ENCODE measurements around the gene MAOB. TPM values are rescaled to one million over a fixed set of nuclear protein-coding genes. Genes with fewer than 3 reads are reported as not detected.
"Not testable (repeated sequence)": the region's sequence is repeated elsewhere in the genome, so short reads cannot be mapped to it uniquely, and the experiment has no call there.

MAOB gene
- total RNA-seq, 1 experiment from 2014 or later: not detected

DNA sequence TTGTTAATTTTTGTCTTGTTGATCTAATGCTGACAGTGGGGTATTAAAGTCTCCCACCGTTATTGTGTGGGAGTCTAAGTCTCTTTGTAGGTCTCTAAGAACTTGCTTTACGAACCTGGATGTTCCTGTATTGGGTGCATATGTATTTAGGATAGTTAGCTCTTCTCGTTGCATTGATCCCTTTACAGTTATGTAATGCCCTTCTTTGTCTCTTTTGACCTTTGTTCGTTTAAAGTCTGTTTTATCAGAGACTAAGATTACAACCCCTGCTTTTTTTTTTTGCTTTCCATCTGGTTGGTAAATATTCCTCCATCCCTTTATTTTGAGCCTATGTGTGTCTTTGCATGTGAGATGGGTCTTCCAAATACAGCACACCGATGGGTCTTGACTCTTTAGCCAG, 157.0 kb downstream of the MAOB start:
- DNase-seq (ENCODE audit: low spot score); in situ Hi-C loops (cut with HindIII; ENCODE audit: low sequenced_read_pairs): not testable (repeated sequence)

DNA sequence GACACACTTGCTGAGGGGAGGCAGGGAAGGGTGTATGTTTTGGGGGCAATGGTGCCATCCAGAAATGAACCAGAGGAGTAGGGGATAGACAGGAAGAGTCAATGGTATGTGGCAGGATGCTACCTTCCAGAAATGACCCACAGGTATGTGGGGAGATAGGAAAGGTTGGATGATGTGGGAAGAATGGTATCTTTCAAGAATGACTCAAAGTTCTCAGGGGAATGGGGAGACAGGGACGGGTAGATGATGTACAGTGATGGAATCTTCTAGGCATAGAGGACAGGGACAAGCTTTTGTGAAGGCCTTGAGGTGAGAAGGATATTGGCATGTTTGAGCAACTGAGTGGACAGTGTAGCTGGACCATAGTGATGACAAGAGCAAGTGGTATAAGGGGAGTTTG, 161.3 kb downstream of the MAOB start:
- DNase-seq (ENCODE audit: low spot score): no peak
- in situ Hi-C loops (cut with HindIII; ENCODE audit: low sequenced_read_pairs): no loop called here

DNA sequence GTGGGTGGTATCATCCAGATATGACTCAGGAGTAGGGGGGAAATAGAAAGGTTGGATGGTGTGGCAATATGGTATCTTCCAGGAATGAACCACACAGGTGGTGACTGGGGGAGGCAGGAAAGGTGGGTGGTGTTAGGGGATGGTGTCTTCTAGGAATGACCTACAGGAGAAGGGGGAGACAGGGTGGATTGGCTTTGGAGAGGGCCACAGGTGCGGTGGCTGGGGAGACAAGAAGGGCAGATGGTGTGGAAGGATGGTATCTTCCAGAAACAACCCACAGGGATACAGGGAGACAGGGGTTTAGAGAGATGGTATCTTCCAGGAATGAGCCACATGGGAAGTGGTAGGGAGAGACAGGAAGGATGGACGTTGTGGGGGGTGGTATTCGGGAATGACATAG, 162.2 kb downstream of the MAOB start:
- in situ Hi-C loops (cut with HindIII; ENCODE audit: low sequenced_read_pairs): no loop called here
- no peak for DNase-seq (ENCODE audit: low spot score)

DNA sequence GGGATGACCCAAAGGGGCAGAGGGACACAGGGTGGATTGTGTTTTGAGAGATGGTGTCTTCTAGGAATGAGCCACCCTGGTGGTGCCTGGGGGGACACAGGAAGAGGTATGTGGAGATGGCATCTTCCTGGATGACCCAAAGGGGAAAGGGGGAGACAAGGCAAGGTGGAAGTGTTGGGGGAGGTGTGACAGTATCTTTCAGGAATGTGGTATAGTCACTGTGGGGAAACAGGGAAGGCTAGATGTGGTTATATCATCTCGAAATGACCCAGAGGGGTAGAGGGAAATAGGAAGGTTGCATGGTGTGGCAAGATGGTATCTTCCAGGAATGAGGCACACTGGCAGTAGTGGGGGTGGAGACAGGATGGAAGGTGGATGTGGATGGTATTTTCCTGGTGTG, 163.3 kb downstream of the MAOB start:
- in situ Hi-C loops (cut with HindIII; ENCODE audit: low sequenced_read_pairs): no loop called here
- no peak for DNase-seq (ENCODE audit: low spot score)

DNA sequence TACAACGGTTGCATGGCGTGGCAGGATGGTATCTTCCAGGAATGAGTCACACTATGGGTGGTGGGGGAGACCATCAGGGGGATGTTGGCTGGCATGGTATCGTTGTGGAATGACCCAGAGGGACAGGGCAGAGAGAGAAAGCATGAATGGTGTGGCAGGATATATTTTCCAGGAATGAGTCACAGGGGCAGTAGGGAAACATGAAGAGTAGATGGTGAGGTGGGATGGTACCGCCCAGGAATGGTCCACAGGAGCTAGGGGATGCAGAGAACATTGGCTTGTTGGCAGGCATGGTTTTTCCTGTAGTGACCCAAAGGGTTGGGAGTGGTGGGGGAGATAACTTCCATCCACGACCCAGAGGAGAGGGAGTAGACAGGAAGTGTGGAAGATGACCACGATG, 163.7 kb downstream of the MAOB start:
- in situ Hi-C loops (cut with HindIII; ENCODE audit: low sequenced_read_pairs): no loop called here
- DNase-seq (ENCODE audit: low spot score): no peak

DNA sequence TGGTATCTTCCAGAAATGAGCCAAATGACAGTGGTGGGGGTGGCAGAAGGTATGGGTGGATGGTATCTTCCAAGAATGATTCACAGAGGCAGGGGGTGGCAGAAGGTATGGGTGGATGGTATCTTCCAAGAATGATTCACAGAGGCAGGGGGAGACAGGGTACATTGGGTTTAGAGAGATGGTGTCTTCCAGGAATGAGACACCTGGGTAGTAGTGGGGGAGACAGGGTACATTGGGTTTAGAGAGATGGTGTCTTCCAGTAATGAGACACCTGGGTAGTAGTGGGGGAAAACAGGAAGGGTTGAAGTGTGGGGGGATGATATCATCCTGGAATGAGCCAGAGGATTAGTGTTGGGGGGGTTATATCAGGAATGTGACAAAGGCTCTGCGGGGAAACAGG, 164.2 kb downstream of the MAOB start:
- in situ Hi-C loops (cut with HindIII; ENCODE audit: low sequenced_read_pairs): no loop called here
- DNase-seq (ENCODE audit: low spot score): no peak

DNA sequence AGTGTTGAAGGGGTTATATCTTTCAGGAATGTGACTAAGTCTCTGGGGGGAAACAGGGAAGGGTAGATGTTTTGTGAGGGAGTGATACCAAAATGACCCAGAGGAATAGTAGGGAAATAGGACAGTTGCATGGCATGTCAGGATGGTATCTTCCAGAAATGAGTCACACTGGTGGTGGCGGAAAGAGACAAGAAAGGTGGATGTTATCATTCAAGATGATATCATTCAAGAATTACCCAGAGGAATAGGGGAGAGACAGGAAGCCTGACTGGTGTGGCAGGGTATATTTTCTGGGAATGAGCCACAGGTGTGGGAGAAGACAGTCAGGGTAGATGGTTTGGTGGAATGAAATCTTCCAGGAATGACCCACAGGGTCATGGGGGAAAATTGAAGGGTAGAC, 165.1 kb downstream of the MAOB start:
- in situ Hi-C loops (cut with HindIII; ENCODE audit: low sequenced_read_pairs): no loop called here
- DNase-seq (ENCODE audit: low spot score): no peak

DNA sequence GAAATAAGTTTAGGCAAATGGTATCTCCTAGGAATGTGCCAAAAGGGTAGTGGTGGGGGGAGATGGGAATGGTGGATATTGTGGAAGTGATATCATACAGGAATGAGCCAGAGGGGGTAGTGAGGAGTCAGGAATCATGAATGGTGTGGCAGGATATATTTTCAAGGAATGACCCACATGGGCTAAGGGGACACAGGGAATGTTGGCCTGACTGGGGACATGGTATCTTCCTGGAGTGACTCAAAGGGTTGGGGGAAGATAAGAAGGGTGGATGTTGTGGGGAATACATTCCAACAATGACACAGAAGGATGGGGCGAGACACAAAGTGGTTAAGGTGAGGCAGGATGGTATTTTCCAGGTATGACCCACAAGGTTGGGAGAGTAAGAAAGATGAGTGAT, 165.6 kb downstream of the MAOB start:
- in situ Hi-C loops (cut with HindIII; ENCODE audit: low sequenced_read_pairs): no loop called here
- DNase-seq (ENCODE audit: low spot score): no peak

Other genes with a start within 250 kb of the MAOB start
- 0.18 and 1.1 TPM in 2 replicates for gene MAOA, start 226.2 kb downstream of the MAOB start, total RNA-seq (2014; rRNA removed; shearing (Covaris generic))
- gene NDP, start 90.9 kb upstream of the MAOB start, total RNA-seq (2014; rRNA removed; shearing (Covaris generic)): not detected in 2 replicates

All from G401 (cell line).